ENCODE measurements around the gene SOCS6.
"Not testable (repeated sequence)": the region's sequence is repeated elsewhere in the genome, so short reads cannot be mapped to it uniquely, and the experiment has no call there.

SOCS6 gene

DNA sequence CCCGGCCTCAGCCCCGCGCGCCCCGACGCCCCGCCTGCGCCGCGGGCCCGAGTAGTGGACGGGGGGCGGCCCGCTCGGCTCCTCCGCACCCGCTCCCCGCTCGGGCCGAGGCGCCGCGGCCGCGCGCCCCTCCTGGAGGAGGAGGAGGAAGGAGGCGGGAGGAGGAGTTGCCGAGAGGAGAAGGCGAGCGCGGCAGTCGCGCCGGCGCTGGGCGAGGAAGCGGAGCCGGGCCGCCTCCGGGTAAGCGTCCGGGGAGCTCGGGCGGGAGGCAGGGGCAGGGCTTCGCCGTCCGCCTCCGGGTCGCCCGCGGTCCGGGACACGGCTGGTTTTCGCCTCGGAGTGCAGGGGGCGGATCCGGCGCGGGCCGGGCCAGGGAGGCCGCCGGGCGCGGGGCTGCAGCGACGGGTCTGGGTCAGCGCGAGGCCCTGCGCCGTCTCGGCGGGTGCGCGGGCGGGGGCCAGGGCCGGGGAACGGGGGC is at the start of gene SOCS6:
Gene SOCS6 (plus strand): TSS at position 195 of the 478 bp plus-strand sequence. CDS start 35,624 bp downstream, outside the sequence.
- no peak for DNase-seq

DNA sequence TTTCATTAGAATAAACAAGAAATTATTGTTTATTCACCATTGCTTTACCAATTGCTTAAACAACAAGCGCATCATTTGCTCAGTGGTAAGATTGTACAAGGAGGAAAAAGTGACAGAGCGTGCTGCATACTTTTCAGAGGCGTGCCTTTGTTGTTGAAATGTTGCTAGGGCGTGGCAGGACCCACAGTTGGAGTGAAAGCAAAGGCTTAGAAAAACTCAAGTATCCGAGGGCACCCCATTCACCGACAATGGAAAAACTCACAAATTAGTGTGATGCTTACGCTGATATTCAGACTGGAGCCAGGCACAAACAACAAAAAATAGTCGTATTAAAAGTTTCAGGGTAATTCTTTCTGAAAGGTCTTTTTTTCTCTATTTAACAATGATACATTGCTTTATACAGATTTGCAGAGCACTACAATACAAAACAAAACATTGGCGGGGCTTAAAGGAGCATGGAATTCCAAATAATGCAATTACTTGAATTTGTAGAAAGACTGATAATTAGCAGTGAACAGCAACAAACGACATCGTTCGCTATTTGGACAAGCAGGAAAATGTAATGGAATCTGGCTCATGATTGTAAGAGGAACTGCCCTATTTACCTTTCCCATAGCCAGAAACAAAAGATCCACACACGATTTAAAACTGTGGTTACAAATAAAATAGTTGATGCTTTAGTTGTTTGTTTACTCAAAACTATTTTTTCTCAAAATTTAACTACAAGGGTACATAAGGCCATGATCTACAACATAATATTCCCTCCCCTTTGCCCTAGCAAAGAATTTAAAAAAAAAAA is 45.5 kb upstream of the SOCS6 start:
- DNase-seq, result no peak

GRCh38 chr18:70246061-70246466 is 42.8 kb upstream of the SOCS6 start:
- no peak for DNase-seq

GRCh38 chr18:70249118-70249517 is 39.7 kb upstream of the SOCS6 start:
- DNase-seq, result no peak

DNA sequence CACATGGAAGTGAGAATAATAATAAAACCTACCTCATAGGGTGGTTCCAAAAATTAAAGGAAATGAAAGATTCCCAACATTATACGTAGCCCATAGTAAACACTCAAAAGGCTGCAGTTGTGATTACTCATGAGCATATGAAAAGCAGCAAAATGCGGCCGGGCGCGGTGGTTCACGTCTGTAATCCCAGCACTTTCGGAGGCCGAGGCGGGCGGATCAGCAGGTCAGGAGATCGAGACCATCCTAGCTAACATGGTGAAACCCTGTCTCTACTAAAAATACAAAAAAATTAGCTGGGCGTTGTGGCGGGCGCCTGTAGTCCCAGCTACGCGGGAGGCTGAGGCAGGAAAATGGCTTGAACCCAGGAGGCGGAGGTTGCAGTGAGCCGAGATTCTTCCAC is 39.0 kb upstream of the SOCS6 start:
- DNase-seq, result not testable (repeated sequence)

- DNase-seq, result no peak
These were observed 38.1 kb upstream of the SOCS6 start for GRCh38 chr18:70250781-70251180.

- no peak for DNase-seq
These were observed 32.7 kb upstream of the SOCS6 start for GRCh38 chr18:70256184-70256583.

- no peak for DNase-seq
These were observed 31.9 kb upstream of the SOCS6 start for GRCh38 chr18:70256994-70257393.

GRCh38 chr18:70258243-70258642 is 30.6 kb upstream of the SOCS6 start:
- no peak for DNase-seq

DNA sequence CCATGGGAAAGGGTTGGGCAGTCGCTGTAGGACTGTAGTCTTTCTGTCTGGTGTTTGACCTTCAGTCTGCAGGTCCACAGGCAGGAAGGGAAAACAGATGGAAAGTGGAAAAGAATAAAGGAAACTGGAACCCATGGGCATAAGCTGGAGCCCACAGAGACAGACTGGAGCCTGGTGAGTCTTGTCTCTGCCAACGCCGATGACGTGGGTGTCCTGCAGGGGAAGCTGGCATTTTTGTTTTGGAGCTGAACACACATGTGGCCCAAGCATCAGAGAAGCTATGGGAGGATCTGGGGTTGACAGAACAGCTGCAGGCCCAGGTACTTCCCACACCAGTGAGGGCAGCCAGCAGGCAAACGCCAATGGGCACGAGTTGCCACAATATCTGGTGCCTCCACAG is 28.2 kb upstream of the SOCS6 start:
- no peak for DNase-seq

DNA sequence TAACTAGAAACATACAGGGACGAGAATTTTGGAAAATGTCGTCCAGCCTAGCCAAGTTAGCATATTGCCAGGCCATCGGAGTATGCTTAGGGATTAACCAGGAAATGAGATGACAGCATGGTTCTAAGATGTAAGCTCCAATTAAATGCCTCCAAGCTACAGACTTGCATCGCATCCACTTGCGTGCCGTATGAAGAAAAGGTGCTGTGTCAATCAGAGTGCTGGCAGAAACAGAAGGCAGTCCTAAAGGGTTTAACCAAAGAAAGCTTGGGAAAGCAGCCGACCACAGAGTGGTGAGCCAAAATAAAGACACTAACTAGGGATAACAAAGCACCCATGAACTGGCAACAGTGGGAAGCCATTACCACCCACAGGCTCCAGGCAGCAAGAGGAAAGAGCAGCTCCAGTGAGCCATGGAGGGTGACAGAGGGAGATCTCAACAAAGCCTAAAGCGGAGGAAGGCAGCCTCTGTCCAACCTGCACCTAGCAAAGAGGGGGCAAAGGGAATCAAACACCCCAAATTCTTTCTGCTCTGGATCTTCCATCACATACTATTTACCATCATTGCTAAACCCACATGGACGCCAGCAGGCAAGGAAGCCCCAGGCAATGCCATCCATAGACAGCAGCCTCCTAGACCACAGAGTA is 27.6 kb upstream of the SOCS6 start:
- no peak for DNase-seq

- no peak for DNase-seq
These were observed 25.5 kb upstream of the SOCS6 start for GRCh38 chr18:70263336-70263735.

DNA sequence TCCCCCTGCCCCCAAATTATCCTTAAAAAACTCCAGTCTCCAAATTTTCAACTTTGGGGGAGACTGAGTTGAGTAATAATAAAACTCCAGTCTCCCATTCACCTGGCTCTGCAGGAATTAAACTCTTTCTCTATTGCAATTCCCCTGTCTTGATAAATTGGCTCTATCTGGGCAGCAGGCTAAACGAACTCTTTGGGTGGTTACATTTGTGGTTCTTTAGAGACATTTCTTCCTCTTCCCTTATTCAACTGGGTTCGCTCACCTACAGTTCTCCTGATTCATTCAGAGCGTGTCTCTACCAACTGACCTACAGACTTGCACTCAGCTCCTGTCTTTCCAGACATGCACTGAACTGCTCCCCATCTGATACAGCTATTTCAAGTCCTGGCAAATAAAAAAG is 17.1 kb upstream of the SOCS6 start:
- DNase-seq, result no peak

GRCh38 chr18:70273021-70273420 is 15.8 kb upstream of the SOCS6 start:
- DNase-seq, result no peak

DNA sequence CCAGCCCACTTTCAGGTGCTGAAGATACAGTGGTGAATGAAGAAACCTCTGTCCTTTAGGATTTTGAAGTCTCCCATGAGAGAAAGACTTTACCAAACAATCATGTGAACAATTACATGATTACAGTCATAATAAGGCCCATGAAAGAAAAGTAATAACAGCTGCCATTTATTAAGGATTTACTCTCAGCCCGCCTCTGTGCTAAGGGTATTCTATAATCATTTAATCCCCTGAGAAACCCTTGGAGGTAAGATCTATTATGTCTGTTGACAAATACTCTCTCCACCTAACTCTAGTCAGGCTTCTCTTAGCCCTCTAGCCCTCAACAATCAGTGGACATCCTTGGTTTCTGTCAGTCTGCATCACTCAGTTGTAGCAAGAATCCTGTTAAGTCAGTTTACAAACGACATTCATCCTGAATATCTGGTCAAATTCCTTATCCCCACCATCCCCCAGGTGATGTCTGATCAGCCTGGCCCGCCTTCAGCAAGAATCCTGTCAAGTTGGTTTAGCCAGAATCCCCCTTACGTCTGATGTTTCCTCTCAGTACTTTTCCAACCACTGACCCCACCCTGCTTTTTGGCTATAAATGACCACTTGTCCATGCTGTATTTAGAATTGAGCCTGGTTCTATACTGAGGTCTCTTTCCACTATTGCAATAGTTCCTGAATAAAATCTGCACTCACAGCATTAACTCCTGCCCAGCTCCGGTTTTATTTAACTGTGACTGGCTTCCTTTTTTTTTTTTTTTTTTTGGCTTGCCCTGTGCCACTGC is 12.2 kb upstream of the SOCS6 start:
- DNase-seq, result no peak

GRCh38 chr18:70279470-70279869 is 9.4 kb upstream of the SOCS6 start:
- DNase-seq, result no peak

- no peak for DNase-seq
These were observed 8.6 kb upstream of the SOCS6 start for GRCh38 chr18:70280007-70280925.

GRCh38 chr18:70284976-70285620 is 3.7 kb upstream of the SOCS6 start:
- no peak for DNase-seq

DNA sequence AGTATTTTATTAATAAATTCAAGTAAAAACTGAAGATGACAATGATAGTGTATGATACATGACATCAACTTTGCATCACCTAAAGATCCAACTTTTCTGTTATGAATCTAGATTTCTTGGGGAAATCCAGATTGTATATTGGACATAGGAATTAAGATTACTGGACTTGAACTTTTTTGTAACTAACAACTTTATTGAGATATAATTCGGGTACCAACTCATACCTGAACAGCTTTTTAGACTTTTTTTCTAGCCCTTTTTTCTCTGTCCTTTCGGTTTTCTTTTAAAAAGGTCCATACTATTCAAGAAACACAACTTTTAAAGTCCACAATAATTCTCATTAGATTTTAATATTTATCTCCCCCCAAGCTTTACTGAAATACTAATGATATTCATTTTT is 1.1 kb upstream of the SOCS6 start:
- no peak for DNase-seq

DNA sequence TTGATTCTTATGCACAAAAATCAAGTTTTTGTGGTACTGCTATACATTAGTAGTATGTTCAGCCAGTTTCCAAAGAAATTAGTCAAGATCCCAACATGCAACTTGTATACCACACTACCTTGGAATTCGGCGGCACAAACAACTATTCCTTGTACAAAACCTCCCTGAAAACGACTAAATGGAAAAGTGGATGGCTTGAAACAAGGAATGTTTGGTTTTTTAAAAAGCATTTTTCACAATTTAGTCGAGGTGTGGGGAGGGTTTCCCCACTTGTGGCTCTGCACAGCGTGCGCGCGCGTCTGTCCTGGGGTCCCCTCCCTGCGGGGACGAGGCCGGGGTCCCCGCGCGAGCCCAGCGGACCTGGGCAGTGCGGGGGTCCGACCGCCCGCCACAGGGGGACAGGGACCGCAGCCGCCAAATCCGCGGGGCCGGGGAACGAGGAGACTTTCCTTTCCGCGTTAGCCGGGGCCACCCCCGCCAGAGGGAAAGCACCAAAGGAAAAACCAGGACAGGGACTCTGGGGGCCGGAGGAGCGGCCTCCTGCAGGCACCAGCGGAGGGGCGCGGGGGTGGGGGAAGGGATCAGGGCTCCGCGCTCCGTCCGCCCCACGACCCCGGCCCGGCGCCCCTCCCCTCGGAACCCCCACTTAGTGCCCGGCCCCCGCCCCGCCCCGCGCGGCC is 534 bp upstream of the SOCS6 start:
- DNase-seq, result no peak

All from NCI-H1417 treated with DMSO at 0.1 percent for 48 hours (cell line).